Fibroblast of the aortic adventitia (primary cell): ENCODE results near the gene IL1RAPL1. TPM values are rescaled to one million over a fixed set of nuclear protein-coding genes. Genes with fewer than 3 reads are reported as not detected.
A peak's percentile ranks its signal among the peaks of the same experiment; 100 is the strongest.
"Not testable (repeated sequence)": the region's sequence is repeated elsewhere in the genome, so short reads cannot be mapped to it uniquely, and the experiment has no call there.

Source experiments
- DNase-seq: peaks from one replicate; pipeline ENCODE4 v3.0.0-alpha.2; 2010; ENCODE audit warnings: low read depth
- H3K4me3 ChIP-seq: 2 replicates; pipeline ENCODE4 v1.5.1; 2011; ENCODE audit warnings: low read depth, mild to moderate bottlenecking, control low read depth, low read length, moderate library complexity
- CTCF ChIP-seq: IDR thresholded peaks from 2 replicates; pipeline ENCODE4 v1.5.1; 2011; ENCODE audit warnings: mild to moderate bottlenecking, low read length, control low read depth, inconsistent platforms; ENCODE audit not compliant: insufficient read depth
- total RNA-seq: library from RNA; depleted of rRNA; stranded (reverse); fragments of >200 nt; gene quantifications from 2 replicates; pipeline ENCODE4 v1.2.3, GENCODE V29; 2012; ENCODE audit warnings: low replicate concordance

IL1RAPL1 gene
- total RNA-seq, 1 donor: 7.1 TPM

GRCh38 chrX:29348288-29348687, 761.0 kb downstream of the IL1RAPL1 start:
- no peak overlapping the region for H3K4me3 ChIP-seq
- no peak for DNase-seq
- TF ChIP-seq CTCF: no peak

- no peak for TF ChIP-seq CTCF
- H3K4me3 ChIP-seq: no peak overlapping the region
- DNase-seq: no peak
These were observed 772.0 kb downstream of the IL1RAPL1 start for GRCh38 chrX:29359276-29359675.

- DNase-seq, H3K4me3 ChIP-seq: not testable (repeated sequence)
These were observed 787.5 kb downstream of the IL1RAPL1 start for GRCh38 chrX:29374765-29375164.

GRCh38 chrX:29376584-29376983, 789.3 kb downstream of the IL1RAPL1 start:
- no peak for DNase-seq
- no peak for TF ChIP-seq CTCF
- no peak overlapping the region for H3K4me3 ChIP-seq

- TF ChIP-seq CTCF: no peak
- H3K4me3 ChIP-seq: no peak overlapping the region
- no peak for DNase-seq
These were observed 795.6 kb downstream of the IL1RAPL1 start for GRCh38 chrX:29382811-29383210.

GRCh38 chrX:29388509-29388908, 801.3 kb downstream of the IL1RAPL1 start:
- no peak overlapping the region for H3K4me3 ChIP-seq
- no peak for TF ChIP-seq CTCF
- no peak for DNase-seq

GRCh38 chrX:29397506-29397905, 810.3 kb downstream of the IL1RAPL1 start:
- H3K4me3 ChIP-seq: no peak overlapping the region
- peak; percentile 71 for DNase-seq
- no peak for TF ChIP-seq CTCF
